Loucy (cell line): ENCODE measurements around the gene RIPK4.

Experiments
- H2AFZ ChIP-seq: fragments of 200-600 bp; sonication (generic); 2 replicates; pipeline ENCODE4 v1.6.0; 2016; ENCODE audit warnings: antibody characterized with exemption, mild to moderate bottlenecking, low read length, moderate library complexity
- H3F3A ChIP-seq: fragments of 200-600 bp; 2 replicates; pipeline ENCODE4 v1.6.0; 2016; ENCODE audit warnings: antibody characterized with exemption, low read depth, mild to moderate bottlenecking
- H3K27me3 ChIP-seq: fragments of 200-600 bp; sonication (generic); 2 replicates; pipeline ENCODE4 v1.6.1; 2014; ENCODE audit warnings: low read length, mild to moderate bottlenecking; ENCODE audit not compliant: insufficient read depth, poor library complexity, severe bottlenecking
- H3K36me3 ChIP-seq: fragments of 200-600 bp; sonication (generic); 2 replicates; pipeline ENCODE4 v1.6.1; 2016; ENCODE audit warnings: low read length; ENCODE audit not compliant: insufficient read depth
- H3K4me1 ChIP-seq: fragments of 200-600 bp; sonication (generic); 2 replicates; pipeline ENCODE4 v1.5.1; 2014; ENCODE audit warnings: low read length, mild to moderate bottlenecking; ENCODE audit not compliant: insufficient read depth, poor library complexity, severe bottlenecking
- H3K4me2 ChIP-seq: fragments of 200-600 bp; sonication (generic); 2 replicates; pipeline ENCODE4 v1.6.0; 2014; ENCODE audit warnings: antibody characterized with exemption, low read length, low read depth, mild to moderate bottlenecking; ENCODE audit not compliant: poor library complexity, severe bottlenecking
- H3K4me3 ChIP-seq: fragments of 200-600 bp; sonication (generic); 2 replicates; pipeline ENCODE4 v1.5.1; 2014; ENCODE audit warnings: low read length, mild to moderate bottlenecking, mixed read lengths; ENCODE audit not compliant: poor library complexity, severe bottlenecking
- H3K79me2 ChIP-seq: fragments of 200-600 bp; sonication (generic); 2 replicates; pipeline ENCODE4 v1.6.1; 2014; ENCODE audit warnings: low read length; ENCODE audit not compliant: insufficient read depth
- H3K9ac ChIP-seq: fragments of 200-600 bp; sonication (generic); 2 replicates; pipeline ENCODE4 v1.6.0; 2014; ENCODE audit warnings: mild to moderate bottlenecking, low read depth, low read length, moderate library complexity; ENCODE audit not compliant: poor library complexity, severe bottlenecking
- H3K9me2 ChIP-seq: fragments of 200-600 bp; sonication (generic); replicated peaks from 2 replicates; pipeline ENCODE4 v1.6.1; 2016; ENCODE audit warnings: low read depth, low read length, mixed read lengths
- H3K9me3 ChIP-seq: fragments of 200-600 bp; sonication (generic); 2 replicates; pipeline ENCODE4 v1.6.1; 2014; ENCODE audit warnings: mild to moderate bottlenecking, antibody characterized with exemption, low read length, low read depth; ENCODE audit not compliant: insufficient read depth
- H4K20me1 ChIP-seq: fragments of 200-600 bp; sonication (generic); 2 replicates; pipeline ENCODE4 v1.6.0; 2014; ENCODE audit warnings: antibody characterized with exemption, low read length, mild to moderate bottlenecking; ENCODE audit not compliant: insufficient read depth, poor library complexity, severe bottlenecking
- CTCF ChIP-seq: fragments of 200-600 bp; sonication (generic); conservative IDR thresholded peaks from 2 replicates; pipeline ENCODE4 v1.5.1; 2014; ENCODE audit warnings: mild to moderate bottlenecking, antibody characterized with exemption, low read length
- EZH2phosphoT487 ChIP-seq: fragments of 200-600 bp; IDR thresholded peaks from 2 replicates; pipeline ENCODE4 v1.6.1; 2018; ENCODE audit warnings: antibody characterized with exemption, mild to moderate bottlenecking, moderate library complexity, borderline replicate concordance

The RIPK4 gene

DNA sequence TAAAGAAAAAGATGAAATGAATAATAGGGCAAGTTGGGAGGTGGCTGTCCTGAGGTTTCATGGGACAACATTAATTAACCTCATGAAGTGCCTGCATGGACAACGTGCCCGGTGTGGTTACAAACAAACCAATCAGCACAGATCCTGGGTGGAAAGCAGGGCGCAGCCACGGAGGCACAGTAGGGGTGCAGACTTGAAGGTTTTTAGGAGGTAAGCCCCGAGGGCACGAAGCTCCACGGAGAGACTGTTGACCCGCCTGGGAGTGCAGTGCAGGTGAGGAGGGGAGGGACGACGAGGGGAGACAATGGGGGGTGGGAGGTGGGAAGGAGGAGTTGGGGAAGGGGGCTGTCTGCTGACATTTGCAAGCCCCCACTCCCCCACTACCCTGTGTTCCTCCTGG is 2.3 kb upstream of the RIPK4 start:
- Histone ChIP-seq H3K27me3 (no peaks in the 10 kb centered on the region), H3F3A (no peaks in the 10 kb centered on the region), H3K36me3 (no peaks in the 10 kb centered on the region), H2AFZ (no peak overlapping the region), H3K4me1 (peaks cover 14% of the 10 kb centered on the region), H3K4me3 (peak overlapping the region; percentile 65), H3K79me2 (no peaks in the 10 kb centered on the region), H3K9me3 (no peaks in the 10 kb centered on the region), H3K9ac (no peak overlapping the region), H3K9me2 (no peaks in the 10 kb centered on the region), H3K4me2 (peak overlapping the region; percentile 66), H4K20me1 (no peaks in the 10 kb centered on the region)
- no peak for TF ChIP-seq EZH2phosphoT487
- no peak for TF ChIP-seq CTCF

- H3K9me2 ChIP-seq = no peaks in the 10 kb centered on the region
- no peaks in the 10 kb centered on the region for H3K79me2 ChIP-seq
- peak overlapping the region; percentile 66 for H3K4me2 ChIP-seq
- H3K9me3 ChIP-seq = no peaks in the 10 kb centered on the region
- peak; percentile 51 for TF ChIP-seq CTCF
- no peak for TF ChIP-seq EZH2phosphoT487
- H2AFZ ChIP-seq = peak overlapping the region; percentile 72
- no peaks in the 10 kb centered on the region for H3K27me3 ChIP-seq
- peak overlapping the region; percentile 65 for H3K4me3 ChIP-seq
- H4K20me1 ChIP-seq = no peaks in the 10 kb centered on the region
- H3F3A ChIP-seq = no peaks in the 10 kb centered on the region
- H3K36me3 ChIP-seq = no peaks in the 10 kb centered on the region
- H3K4me1 ChIP-seq = peaks cover 14% of the 10 kb centered on the region
- peak overlapping the region; percentile 42 for H3K9ac ChIP-seq
Observed at GRCh38 chr21:41768437-41769042, 1.7 kb upstream of the RIPK4 start.

- Histone ChIP-seq H3F3A (no peaks in the 10 kb centered on the region), H3K79me2 (no peaks in the 10 kb centered on the region), H3K4me3 (peak overlapping the region; percentile 65), H3K27me3 (no peaks in the 10 kb centered on the region), H3K9me2 (no peaks in the 10 kb centered on the region), H3K4me1 (peaks cover 14% of the 10 kb centered on the region), H3K4me2 (peak overlapping the region; percentile 66), H3K9me3 (no peaks in the 10 kb centered on the region), H2AFZ (peak overlapping the region; percentile 72), H3K9ac (peak overlapping the region; percentile 42), H4K20me1 (no peaks in the 10 kb centered on the region), H3K36me3 (no peaks in the 10 kb centered on the region)
- no peak for TF ChIP-seq CTCF
- no peak for TF ChIP-seq EZH2phosphoT487
Observed at GRCh38 chr21:41767606-41768436, 969 bp upstream of the RIPK4 start.
